HEK293T (cell line): Measurements from ENCODE around the gene FILIP1.

ENCODE experiments used
- BHLHE40 ChIP-seq: fragments of 450-650 bp; IDR thresholded peaks from 2 replicates; pipeline ENCODE4 v1.6.1; 2016; ENCODE audit warnings: mild to moderate bottlenecking, moderate library complexity, borderline replicate concordance
- CTBP1 ChIP-seq: fragments of 450-650 bp; IDR thresholded peaks from 2 replicates; pipeline ENCODE4 v1.6.1; 2016; ENCODE audit warnings: borderline replicate concordance
- ELF4 ChIP-seq: fragments of 450-650 bp; IDR thresholded peaks from 2 replicates; pipeline ENCODE4 v1.6.1; 2017; ENCODE audit warnings: antibody characterized with exemption
- FOXA1 ChIP-seq: fragments of 450-650 bp; IDR thresholded peaks from 2 replicates; pipeline ENCODE4 v1.6.1; 2016; ENCODE audit warnings: mild to moderate bottlenecking
- FOXK2 ChIP-seq: fragments of 450-650 bp; IDR thresholded peaks from 2 replicates; pipeline ENCODE4 v1.6.1; 2016; ENCODE audit warnings: mild to moderate bottlenecking
- FOXM1 ChIP-seq: fragments of 450-650 bp; IDR thresholded peaks from 2 replicates; pipeline ENCODE4 v1.6.1; 2017; ENCODE audit warnings: mild to moderate bottlenecking, borderline replicate concordance
- HDGF ChIP-seq: fragments of 450-650 bp; IDR thresholded peaks from 2 replicates; pipeline ENCODE4 v1.6.1; 2017; ENCODE audit warnings: antibody characterized with exemption, borderline replicate concordance
- SP1 ChIP-seq: fragments of 450-650 bp; IDR thresholded peaks from 2 replicates; pipeline ENCODE4 v1.6.1; 2017
- SUZ12 ChIP-seq: fragments of 450-650 bp; IDR thresholded peaks from 2 replicates; pipeline ENCODE4 v1.6.1; 2016; ENCODE audit warnings: mild to moderate bottlenecking
- TARDBP ChIP-seq: fragments of 450-650 bp; IDR thresholded peaks from 2 replicates; pipeline ENCODE4 v1.6.1; 2016
- ZNF384 ChIP-seq: fragments of 450-650 bp; IDR thresholded peaks from 2 replicates; pipeline ENCODE4 v1.6.1; 2016
- TF ChIP-seq, protein P1 (sequence below): fragments of 450-650 bp; IDR thresholded peaks from 2 replicates; pipeline ENCODE4 v1.6.1; 2016

DNA sequence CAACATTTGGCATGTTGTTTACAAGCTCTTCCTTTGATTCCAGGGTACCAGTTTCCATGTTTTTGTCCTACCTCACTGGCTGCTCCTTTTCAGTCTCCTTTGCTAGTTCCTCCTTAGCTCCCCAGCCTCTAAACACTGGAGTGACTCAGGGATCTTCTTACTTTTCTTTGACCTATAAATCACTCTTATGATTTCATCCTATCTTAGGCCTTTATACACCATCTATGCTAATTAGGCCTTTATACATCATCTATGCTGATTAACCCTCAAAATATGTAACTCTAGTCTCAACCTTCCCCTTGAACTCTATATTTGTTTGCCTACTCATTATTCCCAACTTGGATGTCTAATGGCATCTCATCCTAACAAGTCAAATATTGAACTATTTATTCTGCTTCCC is 218.5 kb downstream of the FILIP1 start:
- TF ChIP-seq FOXA1: no peak
- TF ChIP-seq CTBP1: no peak
- no peak for TF ChIP-seq FOXM1
- no peak for TF ChIP-seq FOXK2
- no peak for TF ChIP-seq SUZ12
- no peak for TF ChIP-seq HDGF
- no peak for TF ChIP-seq TARDBP
- TF ChIP-seq SP1: no peak
- no peak for TF ChIP-seq ZNF384
- TF ChIP-seq, protein P1, sequence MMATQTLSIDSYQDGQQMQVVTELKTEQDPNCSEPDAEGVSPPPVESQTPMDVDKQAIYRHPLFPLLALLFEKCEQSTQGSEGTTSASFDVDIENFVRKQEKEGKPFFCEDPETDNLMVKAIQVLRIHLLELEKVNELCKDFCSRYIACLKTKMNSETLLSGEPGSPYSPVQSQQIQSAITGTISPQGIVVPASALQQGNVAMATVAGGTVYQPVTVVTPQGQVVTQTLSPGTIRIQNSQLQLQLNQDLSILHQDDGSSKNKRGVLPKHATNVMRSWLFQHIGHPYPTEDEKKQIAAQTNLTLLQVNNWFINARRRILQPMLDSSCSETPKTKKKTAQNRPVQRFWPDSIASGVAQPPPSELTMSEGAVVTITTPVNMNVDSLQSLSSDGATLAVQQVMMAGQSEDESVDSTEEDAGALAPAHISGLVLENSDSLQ: no peak
- TF ChIP-seq BHLHE40: no peak
- TF ChIP-seq ELF4: no peak
